Loucy (cell line): ENCODE data around the gene FANCL.
A peak's percentile ranks its signal among the peaks of the same experiment; 100 is the strongest.

Experiments used
- H2AFZ ChIP-seq: fragments of 200-600 bp; sonication (generic); 2 replicates; pipeline ENCODE4 v1.6.0; 2016; ENCODE audit warnings: antibody characterized with exemption, mild to moderate bottlenecking, low read length, moderate library complexity
- H3F3A ChIP-seq: fragments of 200-600 bp; 2 replicates; pipeline ENCODE4 v1.6.0; 2016; ENCODE audit warnings: antibody characterized with exemption, low read depth, mild to moderate bottlenecking
- H3K27me3 ChIP-seq: fragments of 200-600 bp; sonication (generic); 2 replicates; pipeline ENCODE4 v1.6.1; 2014; ENCODE audit warnings: low read length, mild to moderate bottlenecking; ENCODE audit not compliant: insufficient read depth, poor library complexity, severe bottlenecking
- H3K36me3 ChIP-seq: fragments of 200-600 bp; sonication (generic); 2 replicates; pipeline ENCODE4 v1.6.1; 2016; ENCODE audit warnings: low read length; ENCODE audit not compliant: insufficient read depth
- H3K4me1 ChIP-seq: fragments of 200-600 bp; sonication (generic); 2 replicates; pipeline ENCODE4 v1.5.1; 2014; ENCODE audit warnings: low read length, mild to moderate bottlenecking; ENCODE audit not compliant: insufficient read depth, poor library complexity, severe bottlenecking
- H3K4me2 ChIP-seq: fragments of 200-600 bp; sonication (generic); 2 replicates; pipeline ENCODE4 v1.6.0; 2014; ENCODE audit warnings: antibody characterized with exemption, low read length, low read depth, mild to moderate bottlenecking; ENCODE audit not compliant: poor library complexity, severe bottlenecking
- H3K4me3 ChIP-seq: fragments of 200-600 bp; sonication (generic); 2 replicates; pipeline ENCODE4 v1.5.1; 2014; ENCODE audit warnings: low read length, mild to moderate bottlenecking, mixed read lengths; ENCODE audit not compliant: poor library complexity, severe bottlenecking
- H3K79me2 ChIP-seq: fragments of 200-600 bp; sonication (generic); 2 replicates; pipeline ENCODE4 v1.6.1; 2014; ENCODE audit warnings: low read length; ENCODE audit not compliant: insufficient read depth
- H3K9ac ChIP-seq: fragments of 200-600 bp; sonication (generic); 2 replicates; pipeline ENCODE4 v1.6.0; 2014; ENCODE audit warnings: mild to moderate bottlenecking, low read depth, low read length, moderate library complexity; ENCODE audit not compliant: poor library complexity, severe bottlenecking
- H3K9me2 ChIP-seq: fragments of 200-600 bp; sonication (generic); replicated peaks from 2 replicates; pipeline ENCODE4 v1.6.1; 2016; ENCODE audit warnings: low read depth, low read length, mixed read lengths
- H3K9me3 ChIP-seq: fragments of 200-600 bp; sonication (generic); 2 replicates; pipeline ENCODE4 v1.6.1; 2014; ENCODE audit warnings: mild to moderate bottlenecking, antibody characterized with exemption, low read length, low read depth; ENCODE audit not compliant: insufficient read depth
- H4K20me1 ChIP-seq: fragments of 200-600 bp; sonication (generic); 2 replicates; pipeline ENCODE4 v1.6.0; 2014; ENCODE audit warnings: antibody characterized with exemption, low read length, mild to moderate bottlenecking; ENCODE audit not compliant: insufficient read depth, poor library complexity, severe bottlenecking
- CTCF ChIP-seq: fragments of 200-600 bp; sonication (generic); conservative IDR thresholded peaks from 2 replicates; pipeline ENCODE4 v1.5.1; 2014; ENCODE audit warnings: mild to moderate bottlenecking, antibody characterized with exemption, low read length
- EZH2phosphoT487 ChIP-seq: fragments of 200-600 bp; IDR thresholded peaks from 2 replicates; pipeline ENCODE4 v1.6.1; 2018; ENCODE audit warnings: antibody characterized with exemption, mild to moderate bottlenecking, moderate library complexity, borderline replicate concordance

FANCL gene

GRCh38 chr2:58239243-58239925, 1.7 kb downstream of the FANCL start:
- no peaks in the 10 kb centered on the region for H3K36me3 ChIP-seq
- no peaks in the 10 kb centered on the region for H3K27me3 ChIP-seq
- no peaks in the 10 kb centered on the region for H3K9me3 ChIP-seq
- peaks cover 71% of the 10 kb centered on the region for H3K79me2 ChIP-seq
- no peak overlapping the region for H2AFZ ChIP-seq
- peak overlapping the region; percentile 83 for H3K4me3 ChIP-seq
- no peaks in the 10 kb centered on the region for H3K9me2 ChIP-seq
- TF ChIP-seq EZH2phosphoT487 (no peak), CTCF (no peak)
- H4K20me1 ChIP-seq: peaks cover 56% of the 10 kb centered on the region
- peak overlapping the region; percentile 94 for H3K4me2 ChIP-seq
- peaks cover 9% of the 10 kb centered on the region; the same call in 1 of the 2 replicates for H3F3A ChIP-seq
- peak overlapping the region; percentile 45 for H3K9ac ChIP-seq
- peaks cover 52% of the 10 kb centered on the region for H3K4me1 ChIP-seq

GRCh38 chr2:58237741-58238140, 3.4 kb downstream of the FANCL start:
- Histone ChIP-seq H3K4me1 (peaks cover 68% of the 10 kb centered on the region), H3K9me2 (no peaks in the 10 kb centered on the region), H3K9ac (peak overlapping the region; percentile 45), H4K20me1 (peaks cover 73% of the 10 kb centered on the region), H3F3A (peaks cover 9% of the 10 kb centered on the region; the same call in 1 of the 2 replicates), H3K4me2 (peak overlapping the region; percentile 94), H3K79me2 (peaks cover 87% of the 10 kb centered on the region), H3K4me3 (peak overlapping the region; percentile 83), H2AFZ (no peak overlapping the region), H3K27me3 (no peaks in the 10 kb centered on the region), H3K9me3 (no peaks in the 10 kb centered on the region), H3K36me3 (no peaks in the 10 kb centered on the region)
- TF ChIP-seq CTCF (no peak), EZH2phosphoT487 (no peak)

- Histone ChIP-seq H4K20me1 (peaks cover 89% of the 10 kb centered on the region), H3K9me3 (no peaks in the 10 kb centered on the region), H3K4me2 (peak overlapping the region; percentile 94), H2AFZ (no peak overlapping the region), H3K4me1 (peaks cover 82% of the 10 kb centered on the region), H3K79me2 (peaks cover 98% of the 10 kb centered on the region), H3K9ac (no peak overlapping the region), H3K36me3 (no peaks in the 10 kb centered on the region), H3K9me2 (no peaks in the 10 kb centered on the region), H3K27me3 (no peaks in the 10 kb centered on the region), H3K4me3 (peak overlapping the region; percentile 83), H3F3A (peaks cover 9% of the 10 kb centered on the region; the same call in 1 of the 2 replicates)
- no peak for TF ChIP-seq CTCF
- no peak for TF ChIP-seq EZH2phosphoT487
Observed at GRCh38 chr2:58235984-58236383, 5.1 kb downstream of the FANCL start.
